Measurements from ENCODE around the gene BACE1-AS.
"Not testable (repeated sequence)": the region's sequence is repeated elsewhere in the genome, so short reads cannot be mapped to it uniquely, and the experiment has no call there.

BACE1-AS gene

DNA sequence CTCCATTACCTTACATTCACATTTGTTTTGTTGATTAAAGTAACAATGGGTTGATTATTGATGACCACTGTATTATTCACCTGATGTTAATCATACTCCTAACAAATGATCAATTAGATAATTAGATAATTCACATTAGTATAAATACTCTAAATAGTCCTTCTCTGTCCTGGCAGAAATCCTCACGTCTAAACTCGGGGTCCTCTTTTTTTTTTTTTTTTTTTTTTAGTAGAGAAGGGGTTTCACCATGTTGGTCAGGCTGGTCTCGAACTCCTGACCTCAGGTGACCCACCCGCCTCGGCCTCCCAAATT lies 36.1 kb downstream of the BACE1-AS start:
- not testable (repeated sequence) for DNase-seq (ENCODE audit: low read depth in 2 of 2)

DNA sequence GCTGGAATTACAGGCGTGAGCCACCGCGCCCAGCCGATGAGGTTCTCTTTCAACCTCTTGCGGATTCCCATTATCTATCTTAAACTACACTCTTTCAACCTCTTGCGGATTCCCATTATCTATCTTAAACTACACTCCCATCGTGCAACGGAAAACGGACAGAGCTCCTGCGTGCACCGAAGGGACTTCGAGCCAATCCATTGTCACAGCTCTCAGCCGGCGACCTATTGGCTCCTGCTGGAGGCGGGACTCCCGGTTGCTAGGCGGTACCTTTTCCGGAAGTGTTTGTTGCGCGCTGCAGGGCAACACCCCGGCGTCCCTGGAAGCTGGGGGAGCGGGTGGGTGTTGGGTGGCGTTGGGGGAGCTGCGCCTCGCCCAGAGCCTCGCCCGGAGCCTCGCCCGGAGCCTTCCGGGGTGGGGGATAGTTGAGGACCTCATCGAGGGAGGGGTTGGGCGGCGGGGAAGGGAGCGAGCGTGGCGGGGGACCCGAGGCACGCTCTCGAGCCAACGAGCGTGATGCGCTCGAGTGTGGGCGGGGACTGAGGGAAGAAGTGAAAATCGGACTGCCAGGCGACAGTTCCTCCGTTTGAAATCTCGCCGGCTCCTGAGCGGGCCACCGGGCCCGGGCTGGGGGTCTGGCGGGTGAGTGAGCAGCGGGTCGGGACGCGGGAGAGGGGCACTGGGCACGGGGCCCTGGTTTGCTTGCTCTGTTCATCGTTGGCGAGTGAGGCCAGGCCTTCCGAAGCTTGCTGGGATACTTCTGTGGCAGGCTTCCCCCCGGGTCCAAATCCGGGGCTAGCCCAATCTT lies 36.6 kb downstream of the BACE1-AS start, which contains the start of gene CEP164:
TSS of gene CEP164 (plus strand) at position 288 of the 808 bp plus-strand sequence. CDS start 10,733 bp downstream, outside the sequence.
- peak; percentile 89 to 90 for DNase-seq (ENCODE audit: low read depth in 2 of 2)

DNA sequence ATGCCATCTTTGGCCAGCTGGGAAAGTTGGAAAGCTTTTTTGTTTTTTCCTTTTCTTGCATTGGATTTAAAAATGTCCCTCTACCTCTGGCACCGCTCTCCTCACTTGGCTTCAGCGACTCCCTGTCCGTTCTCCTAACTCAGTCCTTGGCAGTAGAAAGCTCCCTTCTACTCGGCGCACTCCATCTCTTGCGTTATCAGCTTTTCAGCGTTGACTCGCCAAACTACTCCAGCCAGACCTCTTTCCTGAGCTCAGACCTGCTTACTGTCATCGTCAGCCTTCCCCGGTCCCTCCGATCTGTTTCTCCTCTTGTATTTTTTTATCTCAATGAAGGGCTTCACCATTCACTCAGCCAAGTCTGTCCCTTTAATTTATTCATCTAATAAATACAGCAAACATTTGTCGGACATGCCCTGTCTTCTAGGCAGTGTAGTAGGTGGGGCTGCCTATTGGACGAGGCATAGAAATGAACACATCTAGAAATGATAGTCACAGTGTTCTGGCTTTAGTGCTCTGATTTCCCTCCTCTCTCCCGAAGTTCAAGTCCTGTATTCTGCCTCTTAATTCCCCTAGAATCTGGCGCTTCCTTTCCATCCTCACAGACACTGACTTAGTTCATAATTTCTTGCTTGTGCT lies 37.3 kb downstream of the BACE1-AS start:
- no peak for DNase-seq (ENCODE audit: low read depth in 2 of 2)

DNA sequence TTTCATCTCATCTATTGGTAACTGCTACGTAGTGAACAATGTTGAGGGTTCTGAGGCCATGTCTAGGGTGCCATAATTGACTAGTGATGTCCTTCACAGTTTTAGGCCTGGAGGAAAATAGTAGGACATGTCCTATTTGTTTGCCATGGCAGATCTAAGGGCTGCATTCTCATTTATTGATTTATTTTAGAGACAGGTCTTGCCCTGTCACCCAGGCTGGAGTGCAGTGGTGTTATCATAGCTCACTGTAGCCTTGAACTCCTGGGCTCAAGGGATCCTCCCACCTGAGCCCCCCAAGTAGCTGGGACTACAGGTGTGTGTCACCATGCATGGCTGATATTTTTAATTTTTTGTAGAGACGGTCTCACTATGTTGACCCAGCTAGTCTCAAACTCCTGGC lies 41.7 kb downstream of the BACE1-AS start:
- DNase-seq (ENCODE audit: low read depth in 2 of 2): no peak

DNA sequence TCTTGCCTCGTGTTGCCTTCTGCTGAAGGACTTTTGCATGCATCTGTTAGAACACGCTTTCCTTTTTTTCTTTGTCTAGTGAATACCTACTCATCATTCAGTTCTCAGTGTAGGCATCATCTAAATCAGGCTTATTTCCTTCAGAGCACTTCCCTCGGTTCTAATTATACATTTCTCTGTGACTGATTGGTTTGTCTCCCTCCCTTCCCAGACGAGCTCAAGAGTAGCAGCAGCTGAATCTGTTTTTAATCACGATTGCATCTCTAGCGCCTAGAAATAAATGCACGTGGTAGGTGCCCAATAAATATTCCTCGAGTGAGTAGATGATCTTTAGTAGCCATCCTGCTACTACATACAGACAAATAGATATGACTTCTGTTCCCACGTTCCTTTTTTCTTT lies 42.8 kb downstream of the BACE1-AS start:
- no peak for DNase-seq (ENCODE audit: low read depth in 2 of 2)

DNA sequence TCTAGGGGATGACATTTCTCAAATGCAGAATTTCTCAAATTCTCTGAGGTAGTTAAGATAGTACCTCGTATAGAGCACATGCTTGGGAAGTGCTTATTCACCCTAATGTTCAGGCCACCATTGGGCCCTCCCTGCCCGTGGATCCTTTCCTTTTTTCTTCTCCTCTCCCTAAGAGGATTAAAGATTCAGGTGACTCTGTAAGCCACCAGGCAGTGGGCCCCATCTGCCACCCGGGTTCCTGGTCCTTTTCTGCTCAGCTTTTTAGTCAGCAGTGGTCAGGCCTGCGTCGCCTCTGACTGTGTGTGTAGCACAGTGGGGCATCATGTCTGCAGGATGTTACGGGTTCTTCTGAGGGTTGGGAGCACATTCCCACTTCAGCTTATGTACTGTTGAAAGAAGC lies 43.8 kb downstream of the BACE1-AS start:
- no peak for DNase-seq (ENCODE audit: low read depth in 2 of 2)

DNA sequence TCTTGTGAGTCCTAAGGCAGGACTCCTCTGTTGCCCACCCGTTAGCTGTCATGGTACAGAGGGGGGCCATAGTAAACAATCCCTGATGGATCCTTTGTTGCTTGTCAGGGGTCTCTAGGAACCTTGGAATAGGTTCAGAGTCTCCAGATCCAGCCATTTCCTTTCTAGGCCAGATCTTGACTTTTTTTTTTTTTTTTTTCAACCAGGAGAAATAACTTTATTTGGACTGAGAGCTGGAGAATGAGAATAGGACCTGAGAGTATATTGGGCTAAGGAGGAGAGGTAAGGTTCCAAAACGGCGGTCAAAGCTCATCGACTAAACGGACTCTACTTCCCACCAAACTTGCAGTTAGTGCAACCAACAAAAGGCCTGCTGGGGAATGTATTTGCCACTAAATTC lies 44.3 kb downstream of the BACE1-AS start:
- DNase-seq (ENCODE audit: low read depth in 2 of 2): no peak

DNA sequence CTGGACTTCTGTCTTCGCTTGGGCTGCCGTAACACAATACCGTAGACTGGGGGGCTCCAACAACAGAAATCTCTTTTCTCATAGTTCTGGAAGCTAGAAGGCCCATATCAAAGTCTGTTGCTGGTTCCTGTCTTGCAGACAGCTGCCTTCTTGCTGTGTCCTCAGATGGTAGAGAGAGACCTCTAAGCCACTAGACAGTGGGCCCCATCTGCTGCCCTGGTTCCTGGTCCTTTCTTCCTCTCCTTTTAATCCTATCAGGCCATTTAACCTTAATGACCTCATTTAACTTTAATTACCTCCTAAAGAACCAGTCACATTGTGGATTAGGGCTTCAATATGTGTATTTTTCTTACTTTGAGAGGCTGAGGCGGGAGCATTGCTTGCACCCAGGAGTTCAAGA lies 45.9 kb downstream of the BACE1-AS start:
- no peak for DNase-seq (ENCODE audit: low read depth in 2 of 2)

Data from stimulated activated CD4-positive, alpha-beta T cell treated with anti-CD3 and anti-CD28 coated beads, Interleukin-12 subunit alpha, Interleukin-12 subunit beta, amount 100 ng/mL, for 24 hours (primary cell).